Measurements from ENCODE around the gene HCAR3.

DNA sequence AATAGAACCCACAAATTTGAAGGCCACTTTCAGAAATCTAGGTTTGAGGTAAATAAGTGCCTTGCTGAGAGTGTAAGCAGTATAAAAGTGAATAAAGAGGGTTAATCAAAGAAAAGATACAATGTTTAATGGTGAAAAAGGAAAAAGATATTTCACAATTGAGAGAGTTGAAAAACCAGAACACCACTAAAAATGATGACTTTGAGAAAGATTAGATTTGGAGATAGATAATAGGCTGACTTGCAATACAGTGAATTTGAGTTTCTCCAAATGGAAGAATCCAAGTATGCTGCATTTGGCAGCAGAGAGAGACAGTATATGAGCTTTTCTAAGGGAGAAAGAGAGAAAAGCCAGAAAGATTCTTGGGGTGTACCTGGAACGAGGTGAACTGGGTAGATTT is 38.2 kb upstream of the HCAR3 start:
- no peak for TF ChIP-seq POLR2A (IDR thresholded peaks at IDR 0.05)
- TF ChIP-seq, protein P1, sequence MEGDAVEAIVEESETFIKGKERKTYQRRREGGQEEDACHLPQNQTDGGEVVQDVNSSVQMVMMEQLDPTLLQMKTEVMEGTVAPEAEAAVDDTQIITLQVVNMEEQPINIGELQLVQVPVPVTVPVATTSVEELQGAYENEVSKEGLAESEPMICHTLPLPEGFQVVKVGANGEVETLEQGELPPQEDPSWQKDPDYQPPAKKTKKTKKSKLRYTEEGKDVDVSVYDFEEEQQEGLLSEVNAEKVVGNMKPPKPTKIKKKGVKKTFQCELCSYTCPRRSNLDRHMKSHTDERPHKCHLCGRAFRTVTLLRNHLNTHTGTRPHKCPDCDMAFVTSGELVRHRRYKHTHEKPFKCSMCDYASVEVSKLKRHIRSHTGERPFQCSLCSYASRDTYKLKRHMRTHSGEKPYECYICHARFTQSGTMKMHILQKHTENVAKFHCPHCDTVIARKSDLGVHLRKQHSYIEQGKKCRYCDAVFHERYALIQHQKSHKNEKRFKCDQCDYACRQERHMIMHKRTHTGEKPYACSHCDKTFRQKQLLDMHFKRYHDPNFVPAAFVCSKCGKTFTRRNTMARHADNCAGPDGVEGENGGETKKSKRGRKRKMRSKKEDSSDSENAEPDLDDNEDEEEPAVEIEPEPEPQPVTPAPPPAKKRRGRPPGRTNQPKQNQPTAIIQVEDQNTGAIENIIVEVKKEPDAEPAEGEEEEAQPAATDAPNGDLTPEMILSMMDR (IDR thresholded peaks at IDR 0.05), result no peak
